Activated CD8-positive, alpha-beta memory T cell treated with anti-CD3 and anti-CD28 coated beads for 48 hours (primary cell): ENCODE data around the gene ARAP3.
"Not testable (repeated sequence)": the region's sequence is repeated elsewhere in the genome, so short reads cannot be mapped to it uniquely, and the experiment has no call there.

Experiments used
- DNase-seq, 3 experiments: peaks; one replicate each; pipeline ENCODE4 v3.0.0-alpha.2; 2020; ENCODE audit warnings: low read depth in 2 of 3, low spot score in 2 of 3

Gene ARAP3

GRCh38 chr5:141681695-141682641 lies at the start of gene ARAP3:
ARAP3 (minus strand) TSS chr5:141682230; CDS start chr5:141680486, 1,744 bp downstream.
- DNase-seq: no peak

- DNase-seq: no peak
These were observed 47.5 kb upstream of the ARAP3 start for GRCh38 chr5:141729387-141730006.

GRCh38 chr5:141725891-141726290 lies 43.9 kb upstream of the ARAP3 start:
- no peak for DNase-seq

- DNase-seq: not testable (repeated sequence)
These were observed 43.1 kb upstream of the ARAP3 start for GRCh38 chr5:141725174-141725573.

GRCh38 chr5:141722266-141722665 lies 40.2 kb upstream of the ARAP3 start:
- DNase-seq: no peak

- no peak for DNase-seq
These were observed 35.0 kb upstream of the ARAP3 start for GRCh38 chr5:141717043-141717442.

- DNase-seq: no peak
These were observed 34.4 kb upstream of the ARAP3 start for GRCh38 chr5:141716468-141716867.

- DNase-seq: no peak
These were observed 34.0 kb upstream of the ARAP3 start for GRCh38 chr5:141716009-141716408.

- no peak for DNase-seq
These were observed 33.4 kb upstream of the ARAP3 start for GRCh38 chr5:141715346-141715905.

GRCh38 chr5:141714542-141715310 lies 32.7 kb upstream of the ARAP3 start:
- no peak for DNase-seq

GRCh38 chr5:141713616-141714309 lies 31.7 kb upstream of the ARAP3 start:
- DNase-seq: no peak

- no peak for DNase-seq
These were observed 29.7 kb upstream of the ARAP3 start for GRCh38 chr5:141711687-141712086.

- DNase-seq: no peak
These were observed 27.8 kb upstream of the ARAP3 start for GRCh38 chr5:141709699-141710267.

GRCh38 chr5:141708016-141708415 lies 26.0 kb upstream of the ARAP3 start:
- no peak for DNase-seq

GRCh38 chr5:141707510-141707909 lies 25.5 kb upstream of the ARAP3 start:
- no peak for DNase-seq

GRCh38 chr5:141706121-141706520 lies 24.1 kb upstream of the ARAP3 start:
- no peak for DNase-seq

- DNase-seq: no peak
These were observed 23.4 kb upstream of the ARAP3 start for GRCh38 chr5:141705469-141705868.

GRCh38 chr5:141704782-141705297 lies 22.8 kb upstream of the ARAP3 start:
- DNase-seq: no peak

GRCh38 chr5:141703133-141703561 lies 21.1 kb upstream of the ARAP3 start:
- DNase-seq: no peak
